Measurements from ENCODE around the gene TMA7.
"Not testable (repeated sequence)": the region's sequence is repeated elsewhere in the genome, so short reads cannot be mapped to it uniquely, and the experiment has no call there.

TMA7 gene

GRCh38 chr3:48437812-48438211 is 2.2 kb upstream of the TMA7 start:
- DNase-seq = no peak

- DNase-seq = no peak
Observed at GRCh38 chr3:48440590-48440958, 517 bp downstream of the TMA7 start.

- DNase-seq = no peak
Observed at GRCh38 chr3:48441940-48442339, 1.9 kb downstream of the TMA7 start.

- no peak for DNase-seq
Observed at GRCh38 chr3:48445277-48445882, 5.3 kb downstream of the TMA7 start.

GRCh38 chr3:48446043-48446424 is 6.0 kb downstream of the TMA7 start:
- DNase-seq = no peak

- peak; percentile 89 to 90 for DNase-seq
Observed at GRCh38 chr3:48446425-48447193, 6.6 kb downstream of the TMA7 start, which contains the start of gene ATRIP. Gene ATRIP (plus strand): TSS chr3:48446737. CDS start chr3:48446846, 109 bp downstream.

- DNase-seq = no peak
Observed at GRCh38 chr3:48451270-48451669, 11.2 kb downstream of the TMA7 start.

- DNase-seq = no peak
Observed at GRCh38 chr3:48456456-48456855, 16.4 kb downstream of the TMA7 start.

- DNase-seq = no peak
Observed at GRCh38 chr3:48459331-48459730, 19.3 kb downstream of the TMA7 start.

- no peak for DNase-seq
Observed at GRCh38 chr3:48459773-48460516, 19.9 kb downstream of the TMA7 start.

GRCh38 chr3:48460517-48460902 is 20.5 kb downstream of the TMA7 start:
- no peak for DNase-seq

GRCh38 chr3:48461767-48462166 is 21.7 kb downstream of the TMA7 start:
- DNase-seq = not testable (repeated sequence)

GRCh38 chr3:48463703-48464102 is 23.6 kb downstream of the TMA7 start:
- DNase-seq = no peak

- DNase-seq = no peak
Observed at GRCh38 chr3:48464713-48465221, 24.7 kb downstream of the TMA7 start.

- DNase-seq = no peak
Observed at GRCh38 chr3:48465237-48465530, 25.1 kb downstream of the TMA7 start.

- DNase-seq = peak; percentile 92 to 95
Observed at GRCh38 chr3:48465531-48466378, 25.7 kb downstream of the TMA7 start.

GRCh38 chr3:48466386-48467109 is 26.5 kb downstream of the TMA7 start:
- DNase-seq = peak in 1 of 2 experiments; percentile 30

- DNase-seq = no peak
Observed at GRCh38 chr3:48467110-48467454, 27.0 kb downstream of the TMA7 start.

- DNase-seq = no peak
Observed at GRCh38 chr3:48467473-48468267, 27.6 kb downstream of the TMA7 start.

- DNase-seq = no peak
Observed at GRCh38 chr3:48468329-48468731, 28.3 kb downstream of the TMA7 start.
